ENCODE data around the gene SPIN2B.
"Not testable (repeated sequence)": the region's sequence is repeated elsewhere in the genome, so short reads cannot be mapped to it uniquely, and the experiment has no call there.

GRCh38 chrX:57117566-57117965 is 3.8 kb downstream of the SPIN2B start:
- TF ChIP-seq HOXA7 (CRISPR knock-in tag; IDR thresholded peaks at IDR 0.05); KLF6 (CRISPR knock-in tag; IDR thresholded peaks at IDR 0.05); TBX3 (IDR thresholded peaks at IDR 0.05; ENCODE audit: borderline replicate concordance); JUND (CRISPR knock-in tag; IDR thresholded peaks at IDR 0.05); ATF1 (CRISPR knock-in tag; IDR thresholded peaks at IDR 0.05); HMGXB4 (CRISPR knock-in tag; IDR thresholded peaks at IDR 0.05; ENCODE audit: borderline replicate concordance in 1 of 2, low read depth in 1 of 2); ZNF292 (CRISPR knock-in tag; IDR thresholded peaks at IDR 0.05; ENCODE audit: borderline replicate concordance, low read depth); KAT7 (CRISPR knock-in tag; IDR thresholded peaks at IDR 0.05; ENCODE audit: borderline replicate concordance); ZHX1 (CRISPR knock-in tag; IDR thresholded peaks at IDR 0.05; ENCODE audit: low read depth); RARA (CRISPR knock-in tag; IDR thresholded peaks at IDR 0.05); CTCF (CRISPR knock-in tag; IDR thresholded peaks at IDR 0.05); FOXK2 (IDR thresholded peaks at IDR 0.05); SMC3 (IDR thresholded peaks at IDR 0.05; ENCODE audit: low read length): not testable (repeated sequence)
